Retina (tissue), 1 donor: ENCODE data around the gene HRH3.
A peak's percentile ranks its signal among the peaks of the same experiment; 100 is the strongest.

Experiments
- DNase-seq: peaks from one replicate; pipeline ENCODE4 v3.0.0-alpha.2; 2016

HRH3 gene

DNA sequence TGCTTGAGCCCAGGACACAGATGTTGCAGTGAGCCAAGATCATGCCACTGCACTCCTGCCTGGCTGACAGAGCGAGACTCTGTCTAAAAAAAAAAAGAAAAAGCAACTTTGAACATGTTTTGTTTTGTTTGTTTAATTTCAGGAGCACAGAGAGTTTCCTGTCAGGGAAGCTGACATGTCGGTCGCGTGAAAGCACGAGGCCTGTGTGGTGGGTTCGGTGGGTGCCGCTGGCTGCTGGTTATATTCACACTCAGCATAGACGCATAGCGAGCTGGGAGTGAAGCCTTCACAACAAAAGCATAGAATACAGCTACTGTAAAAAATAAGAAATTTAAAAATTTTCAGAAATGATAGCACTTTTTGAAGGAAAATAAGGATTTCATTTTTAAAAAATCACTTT, 22.8 kb downstream of the HRH3 start:
- no peak for DNase-seq

DNA sequence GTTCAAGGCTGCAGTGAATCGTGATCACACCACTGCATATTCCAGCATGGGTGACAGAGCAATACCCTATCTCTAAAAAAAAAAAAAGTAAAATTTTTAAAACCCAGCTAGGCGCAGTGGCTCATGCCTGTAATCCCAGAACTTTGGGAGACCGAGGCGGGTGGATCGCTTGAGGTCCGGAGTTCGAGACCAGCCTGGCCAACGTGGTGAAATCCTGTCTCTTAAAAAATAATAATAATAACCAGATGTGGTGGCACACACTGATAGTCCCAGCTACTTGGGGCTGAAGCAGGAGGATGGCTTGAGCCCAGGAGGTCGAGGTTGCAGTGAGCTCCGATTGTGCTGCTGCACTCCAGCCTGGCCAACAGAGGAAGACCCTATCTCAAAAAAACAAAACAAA, 23.8 kb downstream of the HRH3 start:
- no peak for DNase-seq

DNA sequence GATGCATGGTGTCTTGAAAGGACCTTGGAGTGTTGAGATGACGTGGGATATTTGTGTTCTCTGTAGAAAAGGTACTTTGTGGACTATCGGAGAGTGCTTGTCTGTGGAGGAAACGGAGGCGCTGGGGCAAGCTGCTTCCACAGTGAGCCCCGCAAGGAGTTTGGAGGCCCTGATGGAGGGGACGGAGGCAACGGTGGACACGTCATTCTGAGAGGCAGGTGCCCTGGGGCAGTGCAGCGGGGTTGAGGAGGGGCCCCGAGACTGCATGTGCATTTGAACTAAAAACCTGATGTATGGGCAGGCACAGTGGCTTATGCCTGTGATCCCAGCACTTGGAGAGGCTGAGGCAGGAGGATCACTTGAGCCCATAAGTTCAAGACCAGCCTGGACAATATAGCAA, 24.3 kb downstream of the HRH3 start:
- no peak for DNase-seq

DNA sequence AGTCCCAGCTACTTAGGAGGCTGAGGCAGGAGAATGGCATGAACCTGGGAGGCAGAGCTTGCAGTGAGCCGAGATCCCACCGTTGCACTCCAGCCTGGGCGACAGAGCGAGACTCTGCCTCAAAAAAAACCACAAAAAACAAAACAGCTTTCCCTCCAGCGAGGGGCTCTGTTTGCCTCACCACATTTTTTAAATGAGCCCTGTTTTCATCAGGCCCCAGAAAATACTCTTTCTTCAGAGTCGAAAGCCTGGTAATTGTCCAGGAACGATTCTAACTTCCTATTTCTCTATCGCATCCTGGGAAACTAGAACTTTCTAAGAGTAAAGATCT, 25.0 kb downstream of the HRH3 start:
- no peak for DNase-seq

DNA sequence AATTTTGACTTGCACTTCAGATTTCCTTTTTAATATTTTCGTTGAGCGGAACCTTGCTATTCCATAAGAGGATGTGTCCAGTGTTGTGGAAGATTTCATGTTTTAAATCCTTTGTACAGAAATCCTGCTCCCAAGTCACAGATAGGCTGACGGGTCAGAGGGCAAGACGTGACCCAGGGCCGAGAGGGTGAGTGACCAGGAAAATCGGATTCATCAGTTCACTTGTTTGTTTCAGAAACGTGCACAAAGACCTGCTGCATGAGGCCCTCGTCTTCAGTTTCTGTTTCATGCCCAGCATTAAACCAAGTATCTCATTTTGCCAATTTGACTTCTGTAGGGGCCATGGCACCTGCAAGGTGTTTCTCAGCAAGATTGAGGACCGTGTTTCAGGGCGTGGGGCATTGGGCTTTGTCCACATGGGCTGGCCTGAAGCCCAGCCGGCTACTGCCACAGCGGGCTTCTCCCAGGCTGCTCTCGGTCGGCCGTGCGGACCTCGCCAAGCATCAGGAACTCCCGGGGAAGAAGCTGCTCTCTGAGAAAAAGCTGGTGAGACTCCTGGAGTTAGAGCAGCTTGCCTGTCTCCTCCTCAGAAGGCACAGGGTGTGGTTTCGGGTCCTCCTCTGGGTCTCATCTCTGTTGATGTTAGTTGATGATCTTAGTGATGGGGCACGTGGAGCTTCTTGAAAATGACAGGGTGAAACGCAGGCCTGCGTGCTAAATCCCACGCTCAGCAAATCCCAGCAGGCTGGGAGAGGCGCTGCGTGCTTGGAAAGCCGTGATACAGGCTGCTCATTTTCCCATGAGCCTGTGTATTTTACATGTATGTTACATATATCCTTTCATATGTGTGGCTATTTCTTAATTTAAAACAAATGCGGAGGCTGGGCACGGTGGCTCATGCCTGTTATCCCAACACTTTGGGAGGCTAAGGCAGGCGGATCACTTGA, 26.7 kb downstream of the HRH3 start:
- DNase-seq = no peak

DNA sequence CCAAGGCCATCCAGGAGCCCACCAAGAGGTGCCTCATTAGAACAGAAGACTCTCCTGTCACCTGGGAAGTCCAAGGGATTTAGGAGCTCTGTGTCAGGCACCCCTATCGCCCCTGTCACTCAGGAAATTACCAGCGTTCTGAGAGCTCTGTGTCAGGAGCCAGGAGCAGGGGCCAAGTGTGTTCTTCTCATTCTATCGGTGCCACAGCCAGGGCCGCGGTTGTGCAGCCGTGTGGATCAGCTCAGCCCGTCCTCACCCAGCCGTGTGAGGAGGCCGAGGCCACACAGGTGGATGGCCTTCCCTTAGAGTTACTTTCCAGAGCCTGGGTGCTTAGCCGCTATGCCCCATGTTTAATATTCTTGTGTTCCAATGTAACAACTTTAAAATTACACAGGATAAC, 27.4 kb downstream of the HRH3 start:
- DNase-seq = no peak

DNA sequence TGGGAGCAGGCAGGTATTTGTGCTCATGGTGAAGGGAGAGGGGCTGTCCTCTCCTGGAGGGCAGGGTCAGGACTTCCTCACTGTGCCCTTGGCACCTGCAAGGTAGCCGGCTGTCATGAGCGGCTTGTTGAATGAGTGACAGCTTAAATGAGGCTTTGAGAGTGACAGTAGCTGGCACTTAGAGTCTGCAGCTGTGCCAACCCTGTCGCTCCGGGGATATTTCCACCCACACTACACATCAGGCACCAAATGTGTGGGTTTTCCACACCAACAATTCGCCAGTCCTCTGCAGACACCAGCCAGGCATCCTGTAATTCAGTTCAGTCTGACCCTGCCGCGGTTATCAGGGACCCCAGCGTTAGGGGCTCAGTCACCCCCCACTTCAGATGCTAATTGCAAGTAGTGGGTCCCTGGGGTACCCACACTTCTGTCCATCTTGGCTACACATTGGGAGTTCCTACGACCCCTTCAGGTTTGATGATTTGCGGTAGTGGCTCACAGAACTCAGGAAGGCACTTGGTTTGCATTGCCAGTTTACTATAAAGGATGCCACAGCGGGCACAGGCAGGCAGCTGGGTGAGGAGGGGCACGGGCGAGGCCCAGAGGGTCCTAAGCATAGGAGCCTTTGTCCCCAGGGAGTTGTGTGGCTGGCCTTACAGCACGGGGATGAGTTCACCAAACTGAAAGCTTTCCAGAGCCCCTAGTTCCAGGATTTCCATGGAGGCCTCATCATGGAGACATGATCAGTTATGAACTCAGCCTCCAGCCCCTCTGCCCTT, 28.1 kb downstream of the HRH3 start:
- DNase-seq = no peak

DNA sequence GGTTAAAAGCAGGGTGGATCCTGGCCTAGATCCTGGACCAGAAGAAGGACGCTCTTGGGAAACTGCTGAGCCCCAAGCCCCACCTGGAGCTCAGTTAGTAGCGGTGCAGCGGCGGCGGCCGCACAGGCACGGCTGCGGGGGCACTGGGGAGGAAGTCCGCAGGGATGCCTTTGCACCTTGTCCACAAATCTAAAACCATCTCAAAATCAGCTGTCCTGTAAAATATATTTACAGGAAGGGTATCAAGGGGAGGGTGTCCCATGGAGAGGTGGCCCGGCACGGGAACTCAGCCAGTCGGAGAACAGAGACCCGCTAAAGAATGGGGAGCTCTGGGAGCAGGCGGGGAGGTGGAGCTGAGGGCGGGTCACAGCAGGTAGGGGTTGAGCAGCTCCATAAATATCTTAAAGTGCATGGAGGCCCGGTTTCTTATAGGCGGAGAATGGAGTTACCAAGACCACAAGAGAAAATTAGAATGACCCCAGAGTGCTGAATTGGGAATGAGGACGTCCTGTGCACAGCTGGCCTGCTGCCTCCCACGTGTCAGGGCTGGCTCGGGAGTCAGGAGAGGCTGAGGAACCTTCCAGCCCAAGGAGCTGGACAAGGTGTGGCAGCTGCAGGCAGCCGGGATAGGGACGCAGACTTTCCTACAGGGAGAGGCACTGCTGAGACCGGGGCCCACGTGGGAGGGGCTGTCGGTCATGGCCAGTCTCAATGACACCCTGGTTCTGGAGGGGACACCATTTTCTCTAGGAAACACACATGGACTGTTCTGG, 29.3 kb downstream of the HRH3 start:
- DNase-seq = no peak

DNA sequence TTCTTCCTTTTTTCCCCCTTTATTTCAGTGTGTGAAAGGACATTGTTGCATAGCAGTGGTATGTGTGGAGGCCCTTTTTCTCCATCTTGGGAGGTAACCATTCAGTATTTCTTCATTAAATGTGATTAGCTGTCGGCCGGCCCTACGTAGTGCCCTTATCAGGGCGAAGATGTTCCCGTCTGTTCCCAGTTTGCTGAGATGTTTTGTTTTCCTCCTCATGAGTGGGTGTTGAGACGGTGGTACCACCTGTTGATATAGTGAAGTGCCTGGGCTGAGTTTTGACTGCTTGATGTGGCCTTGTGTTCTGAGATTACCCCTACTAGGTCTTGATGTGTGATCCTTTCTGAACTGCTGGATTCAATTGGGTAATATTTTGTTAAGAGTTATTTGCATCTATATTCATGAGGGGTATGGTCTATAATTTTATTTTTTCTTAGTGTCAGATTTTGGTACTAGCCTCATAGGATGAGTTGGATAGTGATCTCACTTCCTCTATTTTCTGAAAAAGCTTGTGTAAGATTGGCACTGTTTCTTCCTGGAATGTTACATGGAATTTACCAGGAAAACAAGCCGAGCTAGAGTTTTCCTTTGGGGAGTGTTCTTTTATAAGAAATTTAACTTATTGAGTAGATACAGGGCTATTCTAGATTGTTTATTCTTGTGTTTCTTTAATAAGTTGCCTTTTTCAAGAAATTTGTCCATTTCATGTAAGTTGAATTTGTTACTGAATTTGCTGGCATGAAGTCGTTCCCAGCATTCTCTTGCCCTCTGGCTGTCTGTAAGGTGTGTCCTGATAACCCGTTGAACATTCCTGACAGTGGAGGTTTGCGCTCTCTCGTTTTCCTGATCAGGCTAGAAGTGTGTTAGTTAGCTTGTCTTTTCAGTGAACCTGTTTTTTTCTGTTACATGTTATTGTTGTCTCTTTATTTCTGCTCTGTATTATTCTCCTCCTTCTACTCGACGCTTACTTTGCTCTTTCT, 32.9 kb downstream of the HRH3 start:
- no peak for DNase-seq

DNA sequence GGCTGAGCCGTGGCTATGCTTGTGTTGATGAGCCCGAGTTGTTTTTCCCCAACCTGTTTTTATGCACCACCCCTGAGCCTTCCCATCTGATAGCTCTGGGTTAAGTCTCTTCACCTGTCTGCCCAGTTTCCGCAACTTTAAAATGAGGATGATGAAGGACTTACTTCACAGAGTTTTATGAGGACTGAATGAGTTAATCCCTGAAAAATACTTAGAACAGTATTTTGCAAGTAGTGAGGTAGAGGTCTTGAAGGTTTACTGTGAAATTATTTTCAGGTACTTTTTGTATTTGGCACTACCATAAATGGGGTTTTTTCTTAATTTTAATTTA, 34.0 kb downstream of the HRH3 start:
- DNase-seq = no peak

DNA sequence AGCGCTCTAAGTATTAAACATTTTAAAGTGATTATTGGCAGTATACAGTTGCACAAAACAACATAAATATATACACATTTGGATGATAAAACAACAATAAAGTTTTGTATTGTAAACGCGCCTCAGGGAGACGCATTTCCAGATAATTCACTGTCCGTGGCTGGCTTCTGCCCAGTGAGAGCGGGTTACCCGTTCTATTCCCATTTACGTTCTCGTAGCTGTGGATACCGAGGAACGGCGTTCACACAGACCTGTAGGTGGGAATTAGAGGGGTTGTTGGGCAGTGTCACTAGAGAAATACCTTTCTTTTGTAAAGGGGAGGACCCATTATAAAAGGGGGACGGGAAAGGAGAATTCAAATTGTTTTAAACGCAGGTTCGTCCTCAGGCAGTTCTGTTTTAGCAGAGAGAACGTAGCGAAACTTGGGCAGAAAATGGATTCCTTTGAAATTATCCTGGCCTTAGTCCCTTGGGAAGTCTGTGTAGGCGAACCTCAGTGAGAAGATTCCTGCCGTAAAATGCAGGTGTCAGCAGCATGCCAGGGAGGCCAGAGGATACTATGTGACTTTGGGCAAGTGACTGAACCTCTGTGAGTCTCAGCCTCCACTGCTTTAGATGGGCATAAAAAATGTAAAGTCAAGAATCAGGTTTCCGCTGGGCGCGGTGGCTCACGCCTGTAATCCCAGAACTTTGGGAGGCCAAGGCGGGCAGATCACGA, 36.5 kb downstream of the HRH3 start:
- DNase-seq = no peak

DNA sequence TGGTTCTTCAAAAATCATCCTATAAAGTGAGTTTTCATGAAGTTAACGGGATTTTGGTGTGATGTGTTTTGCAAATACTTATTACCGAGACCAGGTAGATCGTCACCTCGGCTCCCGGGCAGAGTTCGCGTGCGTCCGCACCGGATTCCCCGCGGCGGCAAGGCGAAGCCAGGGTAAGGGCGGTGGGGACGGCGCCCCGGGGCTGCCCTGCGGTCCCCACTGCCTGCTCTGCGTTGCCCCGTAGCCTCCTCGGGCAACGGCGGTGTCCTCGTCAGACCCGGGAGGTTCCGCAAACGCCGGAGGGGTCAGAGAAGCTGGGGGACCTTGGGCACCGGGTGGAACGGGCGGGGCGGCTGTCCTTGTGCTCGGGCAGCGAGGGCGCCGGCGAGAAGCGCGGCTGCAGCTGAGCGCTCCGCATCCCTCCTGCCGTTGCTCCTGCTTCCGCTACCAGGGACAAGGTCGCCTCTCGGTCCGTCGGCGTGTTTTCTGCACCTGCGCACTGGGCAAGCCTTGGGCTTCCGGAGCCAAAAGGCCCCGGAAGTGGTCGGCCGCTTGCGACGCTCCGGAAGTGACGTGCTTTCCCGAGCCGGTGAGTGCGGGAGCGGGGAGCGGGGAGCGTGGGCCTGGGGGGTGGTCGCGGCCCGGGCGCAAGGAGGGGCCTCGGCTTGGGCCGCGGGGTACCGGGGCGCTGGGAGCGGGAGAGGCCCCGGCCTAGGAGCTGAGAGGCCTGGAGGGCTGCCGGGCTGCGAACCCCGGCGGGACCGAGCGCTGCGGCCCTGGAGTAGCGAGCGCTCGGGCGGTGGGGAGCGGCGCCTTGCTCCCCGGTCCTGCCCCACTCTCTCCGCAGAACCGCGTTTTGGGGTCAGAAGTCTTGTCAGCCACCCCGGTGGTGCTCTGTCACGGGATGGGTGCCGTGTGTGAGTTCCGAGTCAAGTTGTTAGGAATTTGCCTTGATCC, 37.3 kb downstream of the HRH3 start, which contains the start of gene MTG2:
Gene MTG2 (plus strand): TSS at position 560 of the 957 bp plus-strand sequence. CDS start 10,393 bp downstream, outside the sequence.
- peak; percentile 94 for DNase-seq

DNA sequence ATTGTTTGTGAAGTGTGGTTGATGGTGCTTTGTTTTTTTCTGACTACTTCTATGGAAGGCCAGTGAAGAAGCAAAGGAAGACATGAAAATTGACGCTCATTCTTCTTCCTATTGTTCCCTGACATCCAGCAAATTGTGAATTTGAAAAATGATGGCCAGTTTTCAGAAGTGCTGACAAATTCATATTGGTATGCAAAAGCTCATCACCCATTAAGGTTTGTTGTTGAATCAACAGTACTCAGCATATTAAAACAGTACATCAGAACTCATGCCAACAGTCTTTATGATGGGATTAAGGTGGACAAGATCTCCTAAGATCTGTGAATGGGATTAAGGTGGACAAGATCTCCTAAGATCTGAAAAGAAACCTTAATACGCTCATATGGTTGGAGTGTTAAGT, 38.3 kb downstream of the HRH3 start:
- no peak for DNase-seq

DNA sequence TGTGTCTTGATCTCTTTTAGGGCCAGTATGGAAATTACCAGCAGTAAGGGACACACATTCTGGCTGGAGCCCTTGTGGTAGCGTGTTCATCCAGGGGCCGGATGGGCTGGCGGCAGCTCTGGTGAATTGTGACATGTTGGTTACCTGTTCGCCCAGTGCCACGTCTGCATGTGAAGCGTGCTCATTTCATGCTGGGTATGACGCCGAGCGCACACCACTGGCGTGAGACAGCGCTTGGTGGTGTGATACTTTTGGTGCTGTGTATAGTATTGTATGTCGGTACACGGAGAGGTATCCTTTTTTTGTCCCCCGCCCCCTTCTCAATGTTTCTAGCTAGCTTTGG, 40.9 kb downstream of the HRH3 start:
- DNase-seq = no peak

DNA sequence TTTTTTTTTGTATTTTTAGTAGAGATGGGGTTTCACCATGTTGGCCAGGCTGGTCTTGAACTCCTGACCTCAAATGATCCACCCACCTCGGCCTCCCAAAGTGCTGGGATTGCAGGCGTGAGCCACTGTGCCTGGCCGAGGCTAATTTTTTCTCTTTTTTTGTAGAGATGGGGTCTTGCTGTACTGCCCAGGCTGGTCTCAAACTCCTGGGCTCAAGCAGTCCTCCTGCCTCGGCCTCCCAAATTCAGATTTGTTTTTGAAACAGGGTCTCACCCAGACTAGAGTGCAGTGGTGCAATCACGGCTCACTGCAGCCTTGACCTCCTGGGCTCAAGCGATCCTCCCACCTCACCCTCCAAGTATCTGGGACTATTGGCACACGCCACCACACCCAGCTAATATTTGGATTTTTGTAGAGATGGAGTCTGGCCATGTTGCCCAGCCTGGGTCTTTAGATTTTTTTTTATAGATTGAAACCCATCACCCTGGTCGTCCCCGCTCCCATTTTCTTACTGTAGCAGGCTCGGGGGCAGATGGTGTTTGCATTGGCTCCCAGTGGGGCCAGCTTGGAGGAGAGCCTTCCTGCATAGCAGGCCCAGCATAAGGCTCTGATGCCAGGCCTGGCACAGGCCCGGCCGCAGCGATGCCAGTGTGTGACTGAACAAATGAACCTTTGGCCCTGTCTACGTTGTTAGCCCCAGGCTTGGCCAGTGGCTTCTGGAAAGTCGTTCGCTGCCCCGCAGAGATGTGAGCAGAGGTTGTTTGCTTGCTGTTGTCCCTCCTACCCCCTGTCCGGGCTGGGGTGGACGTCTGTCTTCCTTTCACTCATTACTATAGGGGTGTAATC, 41.5 kb downstream of the HRH3 start:
- no peak for DNase-seq

DNA sequence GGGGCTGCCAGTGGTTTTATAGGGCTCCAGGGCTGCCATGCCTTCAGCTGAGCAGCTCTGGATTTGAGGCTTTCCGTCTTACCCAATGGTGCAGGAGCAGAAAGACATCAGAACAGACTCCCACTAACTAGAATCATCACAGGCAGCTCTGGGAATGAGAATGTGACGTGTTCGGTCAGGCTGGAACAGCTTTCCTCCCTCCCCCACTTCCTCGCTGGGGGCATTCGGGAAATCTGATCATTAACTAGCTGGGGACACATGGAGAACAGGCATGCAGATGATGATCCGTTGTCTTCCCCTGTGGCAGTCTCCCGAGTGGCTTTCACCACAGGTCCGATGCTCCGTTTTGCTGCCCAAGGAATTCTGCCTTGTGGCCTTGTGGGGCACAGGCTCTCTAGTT, 42.8 kb downstream of the HRH3 start:
- no peak for DNase-seq

DNA sequence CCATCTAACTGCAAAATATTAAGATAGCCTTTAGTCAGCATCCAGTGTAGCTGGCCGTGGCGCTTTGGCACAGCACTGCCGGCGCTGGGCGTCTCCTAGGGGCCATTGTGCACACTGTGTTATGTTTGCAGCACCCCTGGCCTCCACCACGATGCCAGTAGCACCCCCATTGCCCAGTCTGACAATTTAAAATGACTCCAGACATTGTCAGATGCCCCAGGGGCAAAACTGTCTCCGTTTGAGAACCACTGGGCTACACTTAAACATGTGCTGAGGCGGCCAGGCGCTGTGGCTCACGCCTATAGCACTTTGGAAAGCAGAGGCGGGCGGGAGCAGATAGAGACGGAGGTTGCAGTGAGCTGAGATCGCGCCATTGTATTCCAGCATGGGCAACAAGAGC, 43.2 kb downstream of the HRH3 start:
- no peak for DNase-seq

DNA sequence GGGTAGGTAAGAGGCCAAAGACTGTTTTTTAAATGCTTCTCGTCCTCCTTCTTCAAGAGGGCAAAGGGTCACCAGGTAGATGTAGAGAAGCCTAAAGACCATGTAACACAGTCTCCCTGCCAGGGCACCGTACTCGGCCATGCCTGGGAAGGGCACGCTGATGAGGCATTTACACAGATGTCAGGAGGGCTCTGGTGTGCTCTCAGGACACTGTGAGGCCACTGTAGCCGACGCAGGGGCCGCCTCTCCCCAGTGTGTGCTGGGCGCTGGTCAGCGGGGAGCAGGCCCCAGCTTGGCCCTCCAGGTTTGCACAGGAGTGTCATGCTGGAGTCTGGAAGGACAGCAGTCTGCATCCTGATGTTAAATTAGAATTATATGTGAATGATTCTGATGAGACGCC, 44.4 kb downstream of the HRH3 start:
- DNase-seq = no peak

DNA sequence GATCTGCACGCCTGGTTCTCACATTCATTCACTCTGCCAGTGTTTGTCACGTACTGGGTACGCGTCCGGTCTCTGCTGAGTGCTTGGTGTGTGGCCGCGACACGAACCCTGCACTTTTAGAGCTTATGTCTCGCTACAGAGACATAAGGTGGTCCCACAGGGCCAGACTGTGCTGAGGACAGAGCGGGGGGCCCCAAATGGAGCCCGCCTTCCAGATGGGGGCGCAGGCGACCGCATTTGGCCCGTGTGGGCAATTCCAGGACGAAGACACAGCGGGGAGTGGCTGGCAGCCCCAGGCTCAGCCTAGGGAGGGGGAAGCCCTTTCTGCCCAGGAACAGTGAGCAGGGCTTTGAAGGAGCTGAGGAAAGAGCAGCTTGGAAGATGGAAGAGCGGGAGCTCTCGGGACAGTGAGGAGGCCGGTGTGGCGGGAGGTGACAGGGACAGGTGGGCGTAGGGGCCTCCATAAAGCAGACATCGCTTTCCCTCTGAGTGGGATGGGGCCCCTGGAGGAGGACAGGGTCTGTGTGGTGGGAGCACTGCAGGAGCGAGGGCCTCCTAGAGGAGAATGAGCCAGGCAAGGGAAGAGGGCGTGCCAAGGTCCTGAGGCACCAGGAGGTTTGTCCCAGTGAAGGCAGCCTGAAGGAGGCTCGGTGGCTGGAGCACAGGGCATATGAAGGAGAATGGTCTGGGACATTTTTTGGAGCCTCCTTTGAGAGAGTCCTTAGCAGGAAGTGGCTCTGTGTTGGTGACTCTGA, 45.0 kb downstream of the HRH3 start:
- DNase-seq = no peak
